ENCODE results near the gene ICAM5. TPM values are rescaled to one million over a fixed set of nuclear protein-coding genes. Genes with fewer than 3 reads are reported as not detected.

The ICAM5 gene
- polyA plus RNA-seq, 1 donor (not counting 4 experiments of a cell fraction or from before 2014, with no cell fraction given), result 0.20 TPM

GRCh38 chr19:10284960-10285278 lies 4.8 kb upstream of the ICAM5 start:
- dilution Hi-C loops (cut with MboI; ENCODE audit: extremely low pct_ligation_motif_present, low sequenced_read_pairs), result no loop called here
- Histone ChIP-seq H3K9me1 (ENCODE audit: control insufficient read depth, extremely low read depth, insufficient read depth, low read length) (no peaks in the 10 kb centered on the region), H3K79me2 (ENCODE audit: control insufficient read depth, insufficient read depth, low read length) (no peaks in the 10 kb centered on the region), H3K27ac (ENCODE audit: control insufficient read depth, insufficient read depth, low read length) (no peak overlapping the region), H3K4me3 (ENCODE audit: control insufficient read depth in 2 of 3, extremely low read depth in 1 of 3, insufficient read depth in 2 of 3, low read depth in 1 of 3, low read length in 3 of 3) (no peak overlapping the region), H3K9me3 (ENCODE audit: control insufficient read depth, low read depth, low read length) (no peaks in the 10 kb centered on the region), H4K20me1 (ENCODE audit: control insufficient read depth, extremely low read depth, insufficient read depth, low read length) (no peaks in the 10 kb centered on the region), H3K4me2 (ENCODE audit: control insufficient read depth, extremely low read depth, insufficient read depth, low read depth, low read length) (no peak overlapping the region), H3K4me1 (ENCODE audit: control insufficient read depth, extremely low read depth, insufficient read depth, low read length) (peaks cover 33% of the 10 kb centered on the region), H3K27me3 (ENCODE audit: control insufficient read depth, extremely low read depth, insufficient read depth, low read length) (peaks cover 20% of the 10 kb centered on the region), H3K36me3 (ENCODE audit: control insufficient read depth in 2 of 2, extremely low read depth in 1 of 2, insufficient read depth in 2 of 2, low read length in 2 of 2) (no peaks in the 10 kb centered on the region), H3K9ac (ENCODE audit: control insufficient read depth, extremely low read depth, insufficient read depth, low read length) (no peak overlapping the region), H2AFZ (ENCODE audit: control insufficient read depth, low read length) (no peak overlapping the region)
- FAIRE-seq, result no peak
- no peak for TF ChIP-seq CTCF (optimal IDR thresholded peaks at IDR 0.05 in 1 of 3, IDR thresholded peaks at IDR 0.05 in 1 of 3, conservative IDR thresholded peaks at IDR 0.05 in 1 of 3; ENCODE audit: extremely low read depth in 1 of 3, insufficient read depth in 2 of 3, low read length in 3 of 3)
- TF ChIP-seq EZH2 (IDR thresholded peaks at IDR 0.05; ENCODE audit: low read length), result no peak
- no peak for DNase-seq (ENCODE audit: low read depth, low spot score)

- no peak for FAIRE-seq
Measured at GRCh38 chr19:10285393-10285792, 4.4 kb upstream of the ICAM5 start.

More at GRCh38 chr19:10285393-10285792, 4.4 kb upstream of the ICAM5 start:
- no peak overlapping the region for H3K9ac ChIP-seq (ENCODE audit: control insufficient read depth, extremely low read depth, insufficient read depth, low read length)
- peaks cover 25% of the 10 kb centered on the region for H3K27me3 ChIP-seq (ENCODE audit: control insufficient read depth, extremely low read depth, insufficient read depth, low read length)
- H2AFZ ChIP-seq (ENCODE audit: control insufficient read depth, low read length), result no peak overlapping the region
- H3K27ac ChIP-seq (ENCODE audit: control insufficient read depth, insufficient read depth, low read length), result no peak overlapping the region
- H4K20me1 ChIP-seq (ENCODE audit: control insufficient read depth, extremely low read depth, insufficient read depth, low read length), result no peaks in the 10 kb centered on the region
- H3K4me2 ChIP-seq (ENCODE audit: control insufficient read depth, extremely low read depth, insufficient read depth, low read depth, low read length), result no peak overlapping the region
- H3K79me2 ChIP-seq (ENCODE audit: control insufficient read depth, insufficient read depth, low read length), result no peaks in the 10 kb centered on the region
- dilution Hi-C loops (cut with MboI; ENCODE audit: extremely low pct_ligation_motif_present, low sequenced_read_pairs), result no loop called here
- H3K9me1 ChIP-seq (ENCODE audit: control insufficient read depth, extremely low read depth, insufficient read depth, low read length), result no peaks in the 10 kb centered on the region
- no peaks in the 10 kb centered on the region for H3K9me3 ChIP-seq (ENCODE audit: control insufficient read depth, low read depth, low read length)
- H3K36me3 ChIP-seq (ENCODE audit: control insufficient read depth in 2 of 2, extremely low read depth in 1 of 2, insufficient read depth in 2 of 2, low read length in 2 of 2), result no peaks in the 10 kb centered on the region
- no peak for DNase-seq (ENCODE audit: low read depth, low spot score)
- H3K4me3 ChIP-seq (ENCODE audit: control insufficient read depth in 2 of 3, extremely low read depth in 1 of 3, insufficient read depth in 2 of 3, low read depth in 1 of 3, low read length in 3 of 3), result no peak overlapping the region
- peaks cover 38% of the 10 kb centered on the region for H3K4me1 ChIP-seq (ENCODE audit: control insufficient read depth, extremely low read depth, insufficient read depth, low read length)
- no peak for TF ChIP-seq CTCF (optimal IDR thresholded peaks at IDR 0.05 in 1 of 3, IDR thresholded peaks at IDR 0.05 in 1 of 3, conservative IDR thresholded peaks at IDR 0.05 in 1 of 3; ENCODE audit: extremely low read depth in 1 of 3, insufficient read depth in 2 of 3, low read length in 3 of 3)
- no peak for TF ChIP-seq EZH2 (IDR thresholded peaks at IDR 0.05; ENCODE audit: low read length)

Measured in keratinocyte (primary cell).